HepG2 (cell line): ENCODE measurements around the gene KLHDC1. TPM values are rescaled to one million over a fixed set of nuclear protein-coding genes. Genes with fewer than 3 reads are reported as not detected.

Experiments used
- ATAD3A ChIP-seq: sonication (generic); formaldehyde crosslinking; IDR thresholded peaks from 2 replicates; pipeline ENCODE4 v1.4.0; 2020; ENCODE audit warnings: missing genetic modification reagents
- CC2D1A ChIP-seq: sonication (generic); formaldehyde crosslinking; IDR thresholded peaks from 2 replicates; pipeline ENCODE4 v1.8.1; 2023; ENCODE audit warnings: mild to moderate bottlenecking, missing genetic modification reagents
- EZH2 ChIP-seq: conservative IDR thresholded peaks from 2 replicates; pipeline ENCODE4 v1.6.1; 2012; ENCODE audit warnings: mild to moderate bottlenecking, low read depth, low read length, moderate library complexity
- GTF3A ChIP-seq: sonication (generic); formaldehyde crosslinking; conservative IDR thresholded peaks from 2 replicates; pipeline ENCODE4 v1.4.0; 2020; ENCODE audit warnings: mild to moderate bottlenecking, missing genetic modification reagents
- KLF16 ChIP-seq, 2 experiments: sonication (generic) in 1 of 2; formaldehyde crosslinking in 1 of 2; IDR thresholded peaks; 2 replicates each; pipeline versions ENCODE4 v1.6.1 to v1.8.0; 2016 to 2023; ENCODE audit warnings: missing genetic modification reagents in 2 of 2, missing compliant biosample characterization in 1 of 2
- MTA3 ChIP-seq: sonication (generic); formaldehyde crosslinking; IDR thresholded peaks from 2 replicates; pipeline ENCODE4 v1.4.0; 2020; ENCODE audit warnings: missing genetic modification reagents
- NFE2L2 ChIP-seq: fragments of 150-350 bp; IDR thresholded peaks from 2 replicates; pipeline ENCODE4 v1.6.1; 2014; ENCODE audit warnings: low read length
- POLR2A ChIP-seq, 2 experiments: IDR thresholded peaks; 2 replicates each; pipeline ENCODE4 v1.6.1; 2011; ENCODE audit warnings: low read depth in 2 of 2, low read length in 2 of 2, mild to moderate bottlenecking in 1 of 2, moderate library complexity in 1 of 2; ENCODE audit not compliant: insufficient read depth in 1 of 2
- PRDM4 ChIP-seq: sonication (generic); formaldehyde crosslinking; IDR thresholded peaks from 2 replicates; pipeline ENCODE4 v1.9.0; 2021; ENCODE audit warnings: missing genetic modification reagents, borderline replicate concordance
- RBM39 ChIP-seq: fragments of 200-400 bp; formaldehyde crosslinking; IDR thresholded peaks from one replicate; pipeline ENCODE4 v1.6.1; 2018; ENCODE audit warnings: antibody characterized with exemption, mild to moderate bottlenecking, low read depth, low read length; ENCODE audit not compliant: poor library complexity, severe bottlenecking
- SNRNP70 ChIP-seq: fragments of 200-400 bp; formaldehyde crosslinking; IDR thresholded peaks from 2 replicates; pipeline ENCODE4 v1.6.1; 2017; ENCODE audit warnings: mild to moderate bottlenecking, low read depth, low read length, moderate library complexity
- SP1 ChIP-seq, 2 experiments: fragments of 450-650 bp in 1 of 2; sonication (generic) in 1 of 2; formaldehyde crosslinking in 1 of 2; IDR thresholded peaks; 2 replicates each; pipeline versions ENCODE4 v1.4.0 to v1.6.1; 2016 to 2020; ENCODE audit warnings: missing genetic modification reagents in 1 of 2
- SUZ12 ChIP-seq: fragments of 150-350 bp; IDR thresholded peaks from 2 replicates; pipeline ENCODE4 v1.6.1; 2014; ENCODE audit warnings: low read depth, low read length
- ZBTB20 ChIP-seq: sonication (generic); formaldehyde crosslinking; IDR thresholded peaks from 2 replicates; pipeline ENCODE4 v1.8.1; 2023; ENCODE audit warnings: missing genetic modification reagents, low read depth, mild to moderate bottlenecking, borderline replicate concordance
- ZKSCAN5 ChIP-seq: sonication (generic); formaldehyde crosslinking; IDR thresholded peaks from 2 replicates; pipeline ENCODE4 v1.5.1; 2020; ENCODE audit warnings: mild to moderate bottlenecking, missing genetic modification reagents
- ZNF10 ChIP-seq: sonication (generic); formaldehyde crosslinking; IDR thresholded peaks from 2 replicates; pipeline ENCODE4 v1.4.0; 2020; ENCODE audit warnings: mild to moderate bottlenecking, low read depth, missing genetic modification reagents, borderline replicate concordance
- ZNF253 ChIP-seq: sonication (generic); formaldehyde crosslinking; IDR thresholded peaks from 2 replicates; pipeline ENCODE4 v1.8.0; 2022; ENCODE audit warnings: mild to moderate bottlenecking, missing genetic modification reagents, borderline replicate concordance
- ZNF282 ChIP-seq: fragments of 450-650 bp; IDR thresholded peaks from 2 replicates; pipeline ENCODE4 v1.6.1; 2018; ENCODE audit not compliant: partially characterized antibody
- ZSCAN22 ChIP-seq: sonication (generic); formaldehyde crosslinking; IDR thresholded peaks from 2 replicates; pipeline ENCODE4 v1.4.0; 2020; ENCODE audit warnings: mild to moderate bottlenecking, missing genetic modification reagents
- polyA plus RNA-seq, 8 experiments: library from polyadenylated mRNA; depleted of rRNA in 3 of 8; stranded (reverse) in 7 of 8; unstranded in 1 of 8; fragments of >200 nt; fragmentation: Illumina TruSeq in 4 of 8; extraction: Trizol in 4 of 8; gene quantifications; 2 replicates each; pipeline versions ENCODE4 v1.2.1 to v1.2.3, GENCODE V29; 2011 to 2016; ENCODE audit warnings: low read depth in 4 of 8, missing spikeins in 1 of 8, mixed read lengths in 1 of 8; ENCODE audit not compliant: insufficient read depth in 1 of 8
- total RNA-seq, 5 experiments: library from RNA; depleted of rRNA; stranded (reverse); fragments of >200 nt; fragmentation: Illumina TruSeq; extraction: Trizol; gene quantifications; 2 replicates each; pipeline ENCODE4 v1.2.3, GENCODE V29; 2016; ENCODE audit warnings: low read depth in 1 of 5
- TF ChIP-seq, protein P1 (sequence below): conservative IDR thresholded peaks from 2 replicates; pipeline ENCODE4 v1.6.1; 2018; ENCODE audit warnings: missing genetic modification reagents
- TF ChIP-seq, protein P2 (sequence below): sonication (generic); formaldehyde crosslinking; IDR thresholded peaks from 2 replicates; pipeline ENCODE4 v1.4.0; 2020; ENCODE audit warnings: missing genetic modification reagents, borderline replicate concordance

Gene KLHDC1
- total and polyA plus RNA-seq, 2 of the 13 experiments (the other 11 are each of a cell fraction or from before 2014, with no cell fraction given), result 0.11 TPM; not detected in 1

DNA sequence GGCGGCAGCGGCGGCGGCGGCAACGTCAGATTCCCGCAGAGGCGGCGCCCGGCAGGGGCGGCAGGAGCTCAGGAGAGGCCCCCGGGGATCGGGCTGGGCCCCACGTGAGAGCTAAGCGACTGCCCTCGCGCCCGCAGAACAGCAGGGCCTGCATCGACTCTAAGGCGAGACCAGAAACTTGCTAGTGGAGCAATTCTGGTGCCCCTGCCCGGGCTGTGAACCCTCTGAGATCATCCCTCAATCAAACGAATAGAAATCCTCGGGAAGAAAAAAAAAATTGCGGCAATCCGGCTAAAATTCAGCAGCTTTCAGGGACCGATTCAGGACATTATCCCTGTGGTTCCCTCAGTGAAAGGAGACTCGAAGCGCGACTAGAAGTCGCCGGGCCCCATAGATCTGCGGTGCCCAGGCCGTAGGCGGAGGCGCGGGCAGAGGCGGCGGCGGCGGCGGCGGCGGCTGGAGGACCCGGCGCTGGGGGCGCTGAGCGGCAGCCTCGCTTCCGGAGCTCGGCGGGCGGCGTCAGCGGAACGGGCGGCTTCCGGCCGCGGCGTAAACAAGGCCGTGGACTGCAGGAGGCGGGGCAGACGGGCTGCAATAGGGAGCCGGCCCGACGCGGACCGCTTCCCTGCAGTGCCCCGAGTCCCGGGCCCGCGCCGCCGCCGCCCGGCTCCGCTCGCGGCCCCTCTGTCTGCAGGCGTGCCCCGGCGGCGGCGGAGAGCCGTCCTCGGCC lies 74.8 kb downstream of the KLHDC1 start, which contains the start of gene KLHDC2 (continued):
- no peak; the same call in 1 of the 2 replicates for TF ChIP-seq ZBTB20 (CRISPR knock-in tag)
- TF ChIP-seq NFE2L2, result no peak
- no peak for TF ChIP-seq ZNF253 (CRISPR knock-in tag)
- TF ChIP-seq GTF3A (CRISPR knock-in tag), result no peak
- TF ChIP-seq ZNF282, result no peak
- TF ChIP-seq MTA3 (CRISPR knock-in tag), result no peak
- TF ChIP-seq RBM39, result peak; percentile 28
- no peak for TF ChIP-seq KLF16 (CRISPR knock-in tag; IDR thresholded peaks at IDR 0.05)
- TF ChIP-seq ZSCAN22 (CRISPR knock-in tag), result no peak
- no peak for TF ChIP-seq CC2D1A (CRISPR knock-in tag)
- TF ChIP-seq PRDM4 (CRISPR knock-in tag), result no peak
- no peak for TF ChIP-seq ATAD3A
- no peak for TF ChIP-seq SP1 (IDR thresholded peaks at IDR 0.05)
- no peak; the same call in 1 of the 2 replicates for TF ChIP-seq SP1 (CRISPR knock-in tag; IDR thresholded peaks at IDR 0.05)
- TF ChIP-seq, protein P1, sequence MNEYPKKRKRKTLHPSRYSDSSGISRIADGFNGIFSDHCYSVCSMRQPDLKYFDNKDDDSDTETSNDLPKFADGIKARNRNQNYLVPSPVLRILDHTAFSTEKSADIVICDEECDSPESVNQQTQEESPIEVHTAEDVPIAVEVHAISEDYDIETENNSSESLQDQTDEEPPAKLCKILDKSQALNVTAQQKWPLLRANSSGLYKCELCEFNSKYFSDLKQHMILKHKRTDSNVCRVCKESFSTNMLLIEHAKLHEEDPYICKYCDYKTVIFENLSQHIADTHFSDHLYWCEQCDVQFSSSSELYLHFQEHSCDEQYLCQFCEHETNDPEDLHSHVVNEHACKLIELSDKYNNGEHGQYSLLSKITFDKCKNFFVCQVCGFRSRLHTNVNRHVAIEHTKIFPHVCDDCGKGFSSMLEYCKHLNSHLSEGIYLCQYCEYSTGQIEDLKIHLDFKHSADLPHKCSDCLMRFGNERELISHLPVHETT, result peak; percentile 38; the same call in 1 of the 2 replicates
- TF ChIP-seq ZNF10 (CRISPR knock-in tag), result no peak
- TF ChIP-seq SUZ12, result no peak
- no peak for TF ChIP-seq ZKSCAN5 (CRISPR knock-in tag)
- TF ChIP-seq, protein P2, sequence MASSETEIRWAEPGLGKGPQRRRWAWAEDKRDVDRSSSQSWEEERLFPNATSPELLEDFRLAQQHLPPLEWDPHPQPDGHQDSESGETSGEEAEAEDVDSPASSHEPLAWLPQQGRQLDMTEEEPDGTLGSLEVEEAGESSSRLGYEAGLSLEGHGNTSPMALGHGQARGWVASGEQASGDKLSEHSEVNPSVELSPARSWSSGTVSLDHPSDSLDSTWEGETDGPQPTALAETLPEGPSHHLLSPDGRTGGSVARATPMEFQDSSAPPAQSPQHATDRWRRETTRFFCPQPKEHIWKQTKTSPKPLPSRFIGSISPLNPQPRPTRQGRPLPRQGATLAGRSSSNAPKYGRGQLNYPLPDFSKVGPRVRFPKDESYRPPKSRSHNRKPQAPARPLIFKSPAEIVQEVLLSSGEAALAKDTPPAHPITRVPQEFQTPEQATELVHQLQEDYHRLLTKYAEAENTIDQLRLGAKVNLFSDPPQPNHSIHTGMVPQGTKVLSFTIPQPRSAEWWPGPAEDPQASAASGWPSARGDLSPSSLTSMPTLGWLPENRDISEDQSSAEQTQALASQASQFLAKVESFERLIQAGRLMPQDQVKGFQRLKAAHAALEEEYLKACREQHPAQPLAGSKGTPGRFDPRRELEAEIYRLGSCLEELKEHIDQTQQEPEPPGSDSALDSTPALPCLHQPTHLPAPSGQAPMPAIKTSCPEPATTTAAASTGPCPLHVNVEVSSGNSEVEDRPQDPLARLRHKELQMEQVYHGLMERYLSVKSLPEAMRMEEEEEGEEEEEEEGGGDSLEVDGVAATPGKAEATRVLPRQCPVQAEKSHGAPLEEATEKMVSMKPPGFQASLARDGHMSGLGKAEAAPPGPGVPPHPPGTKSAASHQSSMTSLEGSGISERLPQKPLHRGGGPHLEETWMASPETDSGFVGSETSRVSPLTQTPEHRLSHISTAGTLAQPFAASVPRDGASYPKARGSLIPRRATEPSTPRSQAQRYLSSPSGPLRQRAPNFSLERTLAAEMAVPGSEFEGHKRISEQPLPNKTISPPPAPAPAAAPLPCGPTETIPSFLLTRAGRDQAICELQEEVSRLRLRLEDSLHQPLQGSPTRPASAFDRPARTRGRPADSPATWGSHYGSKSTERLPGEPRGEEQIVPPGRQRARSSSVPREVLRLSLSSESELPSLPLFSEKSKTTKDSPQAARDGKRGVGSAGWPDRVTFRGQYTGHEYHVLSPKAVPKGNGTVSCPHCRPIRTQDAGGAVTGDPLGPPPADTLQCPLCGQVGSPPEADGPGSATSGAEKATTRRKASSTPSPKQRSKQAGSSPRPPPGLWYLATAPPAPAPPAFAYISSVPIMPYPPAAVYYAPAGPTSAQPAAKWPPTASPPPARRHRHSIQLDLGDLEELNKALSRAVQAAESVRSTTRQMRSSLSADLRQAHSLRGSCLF, result no peak
- TF ChIP-seq EZH2, result no peak
- TF ChIP-seq POLR2A (IDR thresholded peaks at IDR 0.05; ENCODE audit: insufficient read depth in 1 of 2, low read depth in 2 of 2, low read length in 2 of 2), result peak; percentile 77 to 91
- no peak for TF ChIP-seq SNRNP70
